Astrocyte (in vitro differentiated cells and primary cell): Measurements from ENCODE around the gene CFD.

Source experiments
- CTCF ChIP-seq: IDR thresholded peaks from 2 replicates; pipeline ENCODE4 v1.5.1; 2011; ENCODE audit warnings: low read depth, mild to moderate bottlenecking, inconsistent platforms, low read length, moderate library complexity; ENCODE audit not compliant: insufficient read depth
- EZH2 ChIP-seq: IDR thresholded peaks from 2 replicates; pipeline ENCODE4 v1.6.1; 2012; ENCODE audit warnings: mild to moderate bottlenecking, low read length, inconsistent platforms; ENCODE audit not compliant: insufficient read depth

- TF ChIP-seq EZH2 (no peak), CTCF (no peak)
Observed at GRCh38 chr19:867855-868457, 8.5 kb downstream of the CFD start.
